A549 (cell line): ENCODE data around the gene ASPHD2. TPM values are rescaled to one million over a fixed set of nuclear protein-coding genes. Genes with fewer than 3 reads are reported as not detected.

Experiments
- ATAC-seq, 2 experiments: fragments of 200-7000 bp in 1 of 2; fragments of >200 bp in 1 of 2; cut with Nextera tagmentation in 1 of 2; cut with Tn5 transposase in 1 of 2; 3 replicates each; pipeline versions ENCODE4 v1.8.0 to v1.9.1; 2018 to 2020; ENCODE audit warnings: mild to moderate bottlenecking in 1 of 2, moderate library complexity in 1 of 2
- CTCF ChIA-PET: fragments of 300-600 bp; sonication (Branson Sonifier 250); formaldehyde crosslinking; extraction: SDS; loops from one replicate; lab custom pipeline; 2021; ENCODE audit warnings: antibody characterized with exemption, inconsistent platforms; lab: Yijun Ruan, JAX
- POLR2A ChIA-PET: fragments of 350-600 bp; formaldehyde crosslinking; extraction: SDS; loops from one replicate; lab custom pipeline; 2021; ENCODE audit warnings: antibody characterized with exemption, inconsistent platforms; lab: Yijun Ruan, JAX
- DNase-seq, 2 experiments: peaks; one replicate each; pipeline versions ENCODE4 v3.0.0 to v3.0.0-alpha.2; 2011 to 2016; ENCODE audit warnings: low read depth in 1 of 2, low spot score in 1 of 2
- FAIRE-seq: peaks from 2 replicates; lab custom pipeline; 2011; peaks lifted over from hg19 to GRCh38; lab: Jason Lieb, UNC
- H3K27ac ChIP-seq, 2 experiments: fragments of >200 bp; sonication (Bioruptor Twin); formaldehyde crosslinking; 3 replicates each; pipeline ENCODE4 v1.5.1; 2016 to 2017
- H3K4me1 ChIP-seq: fragments of >200 bp; sonication (Bioruptor Twin); formaldehyde crosslinking; 3 replicates; pipeline ENCODE4 v1.6.1; 2016
- H3K4me2 ChIP-seq: fragments of >200 bp; sonication (Bioruptor Twin); formaldehyde crosslinking; 3 replicates; pipeline ENCODE4 v1.6.1; 2016
- H3K4me3 ChIP-seq: fragments of >200 bp; sonication (Bioruptor Twin); formaldehyde crosslinking; 3 replicates; pipeline ENCODE4 v1.5.1; 2016
- H3K9me3 ChIP-seq: fragments of >200 bp; sonication (Bioruptor Twin); formaldehyde crosslinking; 3 replicates; pipeline ENCODE4 v1.6.1; 2016
- ATOH8 ChIP-seq: fragments of 250-450 bp; sonication (Bioruptor Pico); IDR thresholded peaks from 2 replicates; pipeline ENCODE4 v1.5.0; 2020; ENCODE audit warnings: low read depth, mild to moderate bottlenecking, moderate library complexity
- CEBPB ChIP-seq, 2 experiments: fragments of >200 bp in 1 of 2; sonication (Bioruptor Twin) in 1 of 2; formaldehyde crosslinking in 1 of 2; IDR thresholded peaks; 2 replicates each; pipeline ENCODE4 v1.6.1; 2012 to 2016
- EP300 ChIP-seq, 2 experiments: fragments of >200 bp; sonication (Bioruptor Twin); formaldehyde crosslinking; IDR thresholded peaks; 2 replicates in 1 of 2; 3 replicates in 1 of 2; pipeline ENCODE4 v1.6.1; 2016 to 2017
- HEYL ChIP-seq: fragments of 250-450 bp; sonication (Bioruptor Pico); IDR thresholded peaks from 2 replicates; pipeline ENCODE4 v1.8.0; 2021; ENCODE audit warnings: mild to moderate bottlenecking, moderate library complexity
- HOXB13 ChIP-seq: fragments of 250-450 bp; sonication (Bioruptor Pico); IDR thresholded peaks from 2 replicates; pipeline ENCODE4 v1.5.0; 2020; ENCODE audit warnings: low read depth, mild to moderate bottlenecking, moderate library complexity
- HOXB5 ChIP-seq: fragments of 250-450 bp; sonication (Bioruptor Pico); IDR thresholded peaks from 2 replicates; pipeline ENCODE4 v1.5.0; 2020; ENCODE audit warnings: mild to moderate bottlenecking, moderate library complexity
- KDM1A ChIP-seq: fragments of 200-600 bp; sonication (generic); IDR thresholded peaks from 2 replicates; pipeline ENCODE4 v1.6.1; 2016; ENCODE audit warnings: low read depth, mild to moderate bottlenecking
- MAZ ChIP-seq: fragments of 150-350 bp; IDR thresholded peaks from 2 replicates; pipeline ENCODE4 v1.6.1; 2014; ENCODE audit warnings: antibody characterized with exemption, low read depth, low read length, borderline replicate concordance
- POLR2A ChIP-seq: IDR thresholded peaks from 2 replicates; pipeline ENCODE4 v1.6.1; 2012; ENCODE audit warnings: mild to moderate bottlenecking, low read length
- SMC3 ChIP-seq: fragments of >200 bp; sonication (Bioruptor Twin); formaldehyde crosslinking; IDR thresholded peaks from 3 replicates; pipeline ENCODE4 v1.6.1; 2018; ENCODE audit warnings: inconsistent platforms
- SREBF2 ChIP-seq: fragments of 450-650 bp; IDR thresholded peaks from 2 replicates; pipeline ENCODE4 v1.6.1; 2014; ENCODE audit warnings: mild to moderate bottlenecking, moderate library complexity
- ZSCAN20 ChIP-seq: fragments of 250-450 bp; sonication (Bioruptor Pico); IDR thresholded peaks from 2 replicates; pipeline ENCODE4 v1.8.0; 2022; ENCODE audit warnings: mild to moderate bottlenecking, moderate library complexity
- WGBS: methylation state at CpG from one replicate; pipeline ENCODE4 v1.1.6; 2017; ENCODE audit errors: missing lambda C conversion rate; 5-methylcytosine and 5-hydroxymethylcytosine counted together
- polyA plus RNA-seq, 4 experiments: library from polyadenylated mRNA; depleted of rRNA in 3 of 4; stranded (reverse); fragments of >200 nt; fragmentation: RNase III in 1 of 4; extraction: RNeasy Plus Mini Kit Qiagen cat#74134 plus additional on column Dnase treatment in 1 of 4; gene quantifications; 2 replicates in 3 of 4; 3 replicates in 1 of 4; pipeline ENCODE4 v1.2.3, GENCODE V29; 2011 to 2017
- TF ChIP-seq, protein P1 (sequence below): fragments of >200 bp; sonication (Bioruptor Twin); formaldehyde crosslinking; IDR thresholded peaks from 3 replicates; pipeline ENCODE4 v1.5.1; 2016

Gene ASPHD2
- polyA plus RNA-seq, 2 of the 4 experiments (the other 2 are of a cell fraction) = 0.84 to 1.3 TPM

DNA sequence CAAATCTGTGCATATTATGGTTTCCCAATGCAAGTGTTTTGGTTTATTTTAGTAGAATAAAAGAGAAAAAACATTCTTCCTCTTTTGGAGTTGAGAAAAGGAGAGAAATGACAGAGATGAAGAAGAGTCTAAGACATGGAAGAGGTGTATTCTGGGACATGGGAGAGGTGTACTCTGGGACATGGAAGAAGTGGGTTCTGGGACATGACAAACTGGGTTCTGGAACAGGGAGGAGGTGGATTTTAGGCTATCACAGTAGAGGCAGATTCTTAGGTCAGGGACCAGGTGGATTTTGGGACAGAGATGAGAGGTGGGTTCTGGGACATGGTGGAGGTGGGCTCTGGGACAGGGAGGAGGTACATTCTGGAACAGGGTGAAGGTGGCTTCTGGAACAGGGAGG, 2.1 kb upstream of the ASPHD2 start (continued):
- no peak for TF ChIP-seq ATOH8 (CRISPR knock-in tag)
- TF ChIP-seq, all 56 proteins: peak for 0

GRCh38 chr22:26429458-26430286, 612 bp downstream of the ASPHD2 start:
- ChIA-PET CTCF (interaction anchor here (0.9 to 2.2 kb wide), 2 partner anchors 12 to 32 kb away, joined by 3 to 14 read pairs; no protein-coding TSS in a partner anchor), POLR2A (no interaction called here)
- FAIRE-seq (no peak), DNase-seq (no peak), ATAC-seq (peak; percentile 31 to 33; a peak in 1 of 6 replicates)
- Histone ChIP-seq H3K4me2 (peak overlapping the region; percentile 77), H3K4me3 (peak overlapping the region; percentile 72), H3K4me1 (no peaks in the 10 kb centered on the region; the same call in 2 of the 3 replicates), H3K9me3 (no peaks in the 10 kb centered on the region), H3K27ac (peak overlapping the region; percentile 66 to 94)
- 19% methylated on average over 29 of the region's 50 CpGs for WGBS
- TF ChIP-seq SMC3 (no peak), HOXB13 (no peak)

DNA sequence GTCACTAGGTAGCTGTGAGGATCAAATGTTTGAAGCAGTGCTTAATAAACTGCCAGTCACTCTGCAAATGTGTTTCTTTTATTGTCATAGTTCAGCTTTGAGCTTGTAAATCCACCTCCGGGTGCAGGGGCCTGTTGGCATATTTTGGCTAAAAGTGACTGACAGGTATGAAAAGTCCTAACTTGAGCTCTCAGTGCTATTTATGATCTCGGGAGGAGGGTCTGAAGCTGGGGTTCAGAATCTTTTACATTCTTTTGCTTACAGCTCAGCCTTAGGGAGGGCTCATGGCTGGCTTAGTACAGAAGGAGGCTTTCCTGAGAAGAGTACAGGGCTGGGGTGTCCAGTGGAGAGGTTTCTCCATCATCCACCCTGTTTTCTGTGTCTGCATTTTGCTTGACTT, 1.5 kb downstream of the ASPHD2 start:
- Histone ChIP-seq H3K4me2 (no peak overlapping the region), H3K27ac (no peak overlapping the region), H3K9me3 (no peaks in the 10 kb centered on the region), H3K4me3 (no peak overlapping the region), H3K4me1 (no peaks in the 10 kb centered on the region; the same call in 2 of the 3 replicates)
- POLR2A ChIA-PET = interaction anchor here (1.1 kb wide), 1 partner anchor 53 kb away, joined by 3 read pairs; the partner anchor contains the start of genes HPS4 and SRRD
- WGBS = 58% methylated on average over 2 of the region's 2 CpGs
- ATAC-seq = no peak
- no peak for DNase-seq
- no peak for TF ChIP-seq ZSCAN20 (CRISPR knock-in tag)
- TF ChIP-seq SREBF2 = no peak
- TF ChIP-seq CEBPB (IDR thresholded peaks at IDR 0.05) = no peak
- TF ChIP-seq EP300 (IDR thresholded peaks at IDR 0.05) = no peak
- no peak for TF ChIP-seq POLR2A
- TF ChIP-seq HEYL (CRISPR knock-in tag) = no peak
- no peak for TF ChIP-seq KDM1A
- no peak for FAIRE-seq
- CTCF ChIA-PET = interaction anchor here (0.5 to 2.2 kb wide), 4 partner anchors 13 to 254 kb away, joined by 3 to 14 read pairs (median 3); no protein-coding TSS in a partner anchor

- TF ChIP-seq EP300 (IDR thresholded peaks at IDR 0.05) = no peak
- no peak for DNase-seq
- no peak overlapping the region for H3K4me3 ChIP-seq
- 87% methylated on average over 13 of the region's 13 CpGs for WGBS
- FAIRE-seq = no peak
- no peaks in the 10 kb centered on the region; the same call in 2 of the 3 replicates for H3K4me1 ChIP-seq
- H3K9me3 ChIP-seq = no peaks in the 10 kb centered on the region
- CTCF ChIA-PET = interaction anchor here (1.3 to 2.2 kb wide), 3 partner anchors 11 to 30 kb away, joined by 3 to 14 read pairs (median 3); no protein-coding TSS in a partner anchor
- POLR2A ChIA-PET = interaction anchor here (1.1 kb wide), 1 partner anchor 52 kb away, joined by 3 read pairs; the partner anchor contains the start of genes HPS4 and SRRD
- no peak for ATAC-seq
- H3K4me2 ChIP-seq = no peak overlapping the region
- H3K27ac ChIP-seq = no peak overlapping the region
Observed at GRCh38 chr22:26431261-26431995, 2.4 kb downstream of the ASPHD2 start.

- ATAC-seq (no peak), FAIRE-seq (no peak), DNase-seq (no peak)
- Histone ChIP-seq H3K4me1 (no peaks in the 10 kb centered on the region; the same call in 2 of the 3 replicates), H3K4me2 (no peak overlapping the region), H3K4me3 (no peak overlapping the region), H3K9me3 (no peaks in the 10 kb centered on the region), H3K27ac (no peak overlapping the region)
- CTCF ChIA-PET = interaction anchor here (1.3 kb wide), 1 partner anchor 13 kb away, joined by 3 read pairs; no protein-coding TSS in a partner anchor
- TF ChIP-seq, protein P1, sequence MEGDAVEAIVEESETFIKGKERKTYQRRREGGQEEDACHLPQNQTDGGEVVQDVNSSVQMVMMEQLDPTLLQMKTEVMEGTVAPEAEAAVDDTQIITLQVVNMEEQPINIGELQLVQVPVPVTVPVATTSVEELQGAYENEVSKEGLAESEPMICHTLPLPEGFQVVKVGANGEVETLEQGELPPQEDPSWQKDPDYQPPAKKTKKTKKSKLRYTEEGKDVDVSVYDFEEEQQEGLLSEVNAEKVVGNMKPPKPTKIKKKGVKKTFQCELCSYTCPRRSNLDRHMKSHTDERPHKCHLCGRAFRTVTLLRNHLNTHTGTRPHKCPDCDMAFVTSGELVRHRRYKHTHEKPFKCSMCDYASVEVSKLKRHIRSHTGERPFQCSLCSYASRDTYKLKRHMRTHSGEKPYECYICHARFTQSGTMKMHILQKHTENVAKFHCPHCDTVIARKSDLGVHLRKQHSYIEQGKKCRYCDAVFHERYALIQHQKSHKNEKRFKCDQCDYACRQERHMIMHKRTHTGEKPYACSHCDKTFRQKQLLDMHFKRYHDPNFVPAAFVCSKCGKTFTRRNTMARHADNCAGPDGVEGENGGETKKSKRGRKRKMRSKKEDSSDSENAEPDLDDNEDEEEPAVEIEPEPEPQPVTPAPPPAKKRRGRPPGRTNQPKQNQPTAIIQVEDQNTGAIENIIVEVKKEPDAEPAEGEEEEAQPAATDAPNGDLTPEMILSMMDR = no peak
- TF ChIP-seq MAZ (no peak), HOXB5 (CRISPR knock-in tag) (no peak)
- 74% methylated on average over 3 of the region's 3 CpGs for WGBS
- POLR2A ChIA-PET = no interaction called here
Observed at GRCh38 chr22:26432619-26433311, 3.7 kb downstream of the ASPHD2 start.
